T47D (cell line): Measurements from ENCODE around the gene ADGRL2.
"Not testable (repeated sequence)": the region's sequence is repeated elsewhere in the genome, so short reads cannot be mapped to it uniquely, and the experiment has no call there.

Experiments
- DNase-seq, 2 experiments: peaks; one replicate each; pipeline versions ENCODE4 v3.0.0 to v3.0.0-alpha.2; 2011 to 2012; ENCODE audit warnings: low read depth in 1 of 2, low spot score in 1 of 2
- JUND ChIP-seq: IDR thresholded peaks from 2 replicates; pipeline ENCODE4 v1.6.1; 2012; ENCODE audit warnings: low read depth
- in situ Hi-C: cut with HindIII; loops from 2 replicates; pipeline ENCODE4 v1.10.0; 2016; ENCODE audit warnings: low sequenced_read_pairs, low pct_unique_long_range_greater_than_20kb

The ADGRL2 gene

GRCh38 chr1:81874461-81874860 is 73.7 kb downstream of the ADGRL2 start:
- in situ Hi-C loops, result no loop called here
- DNase-seq, result no peak
- no peak for TF ChIP-seq JUND

- in situ Hi-C loops, result no loop called here
- TF ChIP-seq JUND, result no peak
- no peak for DNase-seq
Measured at GRCh38 chr1:81874940-81875339, 74.2 kb downstream of the ADGRL2 start.

- no peak for DNase-seq
- in situ Hi-C loops, result no loop called here
- TF ChIP-seq JUND, result no peak
Measured at GRCh38 chr1:81876901-81877733, 76.4 kb downstream of the ADGRL2 start.

GRCh38 chr1:81877940-81878339 is 77.2 kb downstream of the ADGRL2 start:
- DNase-seq, result no peak
- in situ Hi-C loops, result no loop called here
- no peak for TF ChIP-seq JUND

- DNase-seq, result no peak
- in situ Hi-C loops, result no loop called here
- TF ChIP-seq JUND, result no peak
Measured at GRCh38 chr1:81878538-81878937, 77.8 kb downstream of the ADGRL2 start.

- TF ChIP-seq JUND, result no peak
- DNase-seq, result no peak
- in situ Hi-C loops, result no loop called here
Measured at GRCh38 chr1:81880781-81881180, 80.0 kb downstream of the ADGRL2 start.

- in situ Hi-C loops, result no loop called here
Measured at GRCh38 chr1:81885291-81885690, 84.6 kb downstream of the ADGRL2 start.

GRCh38 chr1:81886292-81886691 is 85.6 kb downstream of the ADGRL2 start:
- in situ Hi-C loops, DNase-seq: not testable (repeated sequence)

More at GRCh38 chr1:81885291-81885690, 84.6 kb downstream of the ADGRL2 start:
- TF ChIP-seq JUND, result no peak
- no peak for DNase-seq

- DNase-seq, result no peak
- in situ Hi-C loops, result no loop called here
- TF ChIP-seq JUND, result no peak
Measured at GRCh38 chr1:81887421-81888144, 86.8 kb downstream of the ADGRL2 start.

GRCh38 chr1:81889166-81889565 is 88.4 kb downstream of the ADGRL2 start:
- in situ Hi-C loops, result no loop called here
- no peak for TF ChIP-seq JUND
- no peak for DNase-seq

- no peak for DNase-seq
- in situ Hi-C loops, result no loop called here
- TF ChIP-seq JUND, result no peak
Measured at GRCh38 chr1:81894867-81895266, 94.1 kb downstream of the ADGRL2 start.

GRCh38 chr1:81899214-81899821 is 98.6 kb downstream of the ADGRL2 start:
- in situ Hi-C loops, result no loop called here
- TF ChIP-seq JUND, result no peak
- no peak for DNase-seq

GRCh38 chr1:81907575-81907974 is 106.8 kb downstream of the ADGRL2 start:
- in situ Hi-C loops, result no loop called here
- no peak for TF ChIP-seq JUND
- DNase-seq, result no peak
